Measurements from ENCODE around the gene EPHA2.

Gene EPHA2

DNA sequence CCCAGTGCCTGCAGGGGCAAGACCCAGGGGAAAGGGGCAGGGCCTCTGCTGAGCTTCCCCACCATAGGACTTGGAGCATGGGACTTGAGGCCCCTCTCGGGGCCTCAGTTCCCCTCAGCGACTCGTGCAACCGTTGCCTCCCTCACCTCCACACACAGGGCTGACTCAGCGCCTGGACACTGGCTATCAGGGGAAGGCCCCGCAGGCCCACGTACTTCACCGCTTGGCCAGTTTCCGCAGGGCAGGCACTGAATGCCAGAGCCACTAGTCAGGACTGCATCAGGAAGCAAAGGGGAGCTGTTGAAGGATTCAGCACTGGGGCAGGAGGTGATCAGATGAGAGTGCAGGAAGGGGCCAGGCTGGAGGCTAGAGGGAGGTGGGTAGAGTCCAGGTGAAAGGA is 66.9 kb downstream of the EPHA2 start:
- DNase-seq = no peak

DNA sequence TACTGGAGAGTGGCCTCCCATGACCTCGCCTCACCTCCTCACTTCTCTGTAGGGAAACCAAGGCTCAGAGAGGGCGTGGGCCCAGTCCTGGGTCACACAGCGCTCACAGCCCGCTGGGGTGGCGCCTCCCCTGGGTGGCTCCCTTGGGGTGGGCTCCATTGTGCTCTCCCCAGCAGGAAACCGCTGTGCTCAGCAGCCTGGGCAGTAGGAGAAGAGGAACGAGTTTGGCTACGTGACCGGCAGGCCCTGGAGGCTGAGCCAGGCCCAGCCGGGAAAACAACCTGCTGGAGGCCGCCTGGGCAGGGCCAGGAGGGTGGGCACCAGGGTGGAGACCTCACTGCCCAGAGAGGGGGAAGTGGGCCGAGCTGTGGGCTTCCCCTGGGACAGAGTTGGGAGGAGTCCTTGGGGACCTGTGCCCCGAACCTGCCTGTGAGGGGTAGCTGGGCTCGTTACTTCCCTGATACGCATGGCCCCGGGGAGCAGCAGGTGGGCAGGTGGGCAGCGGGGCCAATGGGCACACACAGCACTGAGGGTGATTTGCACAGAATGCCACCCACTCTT is 67.4 kb downstream of the EPHA2 start:
- DNase-seq = no peak

DNA sequence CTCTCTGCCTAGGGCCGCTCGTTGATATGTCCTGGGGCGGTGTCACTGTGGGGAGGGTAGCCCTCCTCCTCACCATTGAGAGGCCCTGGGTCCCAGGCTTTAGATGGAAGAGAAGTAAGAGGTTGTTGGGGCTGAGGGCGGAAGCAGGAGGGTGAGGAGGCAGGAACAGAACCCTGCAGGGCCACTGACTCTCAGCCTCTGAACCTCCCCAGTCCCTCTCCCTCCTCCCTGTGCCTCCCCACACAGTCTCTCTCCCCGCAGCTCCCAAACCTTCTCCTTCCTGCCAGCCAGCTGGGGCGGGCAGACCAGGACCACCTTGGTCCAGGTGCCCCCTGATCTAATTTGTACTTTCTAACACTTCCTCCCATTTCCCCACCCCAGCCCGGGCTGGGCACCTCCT is 68.1 kb downstream of the EPHA2 start:
- DNase-seq = no peak

DNA sequence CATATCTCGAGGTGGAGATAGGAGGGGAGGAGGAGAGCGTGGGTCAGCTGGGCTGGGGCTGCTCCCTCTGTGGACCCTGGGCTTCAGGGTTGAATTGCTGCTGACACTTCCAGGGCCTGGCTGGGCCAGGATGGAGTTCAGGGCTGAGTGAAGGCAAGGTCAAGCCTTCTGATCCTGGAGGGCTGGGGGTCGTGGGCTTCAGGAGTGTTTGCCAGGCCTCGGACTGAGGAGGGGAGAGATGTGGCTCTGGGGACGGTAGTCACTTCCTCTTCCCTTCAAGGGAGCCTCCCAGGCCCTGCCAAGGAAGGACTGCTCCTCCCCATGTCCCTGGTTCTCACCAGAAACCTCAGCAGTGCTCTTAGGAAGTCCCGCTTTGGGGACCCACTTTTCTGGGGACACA is 70.3 kb downstream of the EPHA2 start:
- no peak for DNase-seq

DNA sequence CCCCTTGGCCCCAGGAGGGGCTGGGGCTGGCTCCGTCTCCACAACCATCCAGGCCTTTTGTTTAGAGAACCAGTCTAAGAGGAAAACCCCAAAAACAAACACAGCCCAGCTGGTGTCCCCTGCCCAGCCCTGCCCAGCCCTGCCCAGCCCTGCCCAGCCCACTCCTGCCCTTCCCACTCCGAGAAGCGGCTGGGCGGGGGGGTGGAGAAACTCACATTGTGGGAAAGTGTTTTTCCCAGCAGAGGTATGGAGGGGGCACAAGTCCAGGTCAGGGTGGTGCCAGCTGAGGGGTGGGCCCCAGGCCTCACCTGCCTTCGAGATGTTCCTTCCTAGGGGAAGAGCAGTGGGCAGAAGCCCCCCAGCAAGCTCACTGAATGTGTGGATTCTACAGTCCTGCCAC is 72.4 kb downstream of the EPHA2 start:
- DNase-seq = no peak

DNA sequence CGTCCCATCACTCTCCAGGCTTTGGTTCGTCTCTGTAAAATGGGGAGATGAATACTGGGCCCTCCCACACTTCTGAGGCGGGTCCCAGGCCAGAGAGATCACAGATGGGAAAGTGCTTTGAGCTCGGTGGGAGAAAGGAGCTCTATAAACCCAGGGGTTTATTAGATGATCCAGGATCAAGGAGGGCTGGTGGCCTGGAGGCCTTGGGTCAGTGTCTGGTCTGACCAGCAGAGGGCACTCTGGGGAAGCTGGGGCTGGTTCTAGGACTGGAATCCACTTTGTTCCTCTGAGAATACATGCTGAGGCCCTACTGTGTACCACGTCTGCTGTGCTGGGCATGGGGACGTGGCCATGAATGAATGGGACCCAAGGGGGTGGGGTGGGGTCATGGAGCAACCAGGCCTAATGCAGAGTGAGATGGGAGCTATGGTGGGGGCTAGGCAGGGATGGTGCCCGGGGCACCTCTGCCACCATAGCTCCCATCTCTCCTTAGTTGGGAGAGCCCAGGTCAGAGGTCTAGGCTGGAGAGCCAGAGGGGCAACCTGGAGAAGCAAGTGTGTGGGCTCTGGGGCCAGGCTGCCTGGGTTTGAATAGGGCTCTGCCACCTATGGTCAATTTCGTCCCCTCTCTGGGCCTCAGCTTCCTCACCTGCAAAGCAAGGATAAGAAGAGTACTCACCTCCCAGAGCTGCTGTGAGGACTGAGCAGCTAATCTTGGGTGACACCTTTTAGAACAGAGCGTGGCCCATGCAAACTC is 73.4 kb downstream of the EPHA2 start:
- no peak for DNase-seq

DNA sequence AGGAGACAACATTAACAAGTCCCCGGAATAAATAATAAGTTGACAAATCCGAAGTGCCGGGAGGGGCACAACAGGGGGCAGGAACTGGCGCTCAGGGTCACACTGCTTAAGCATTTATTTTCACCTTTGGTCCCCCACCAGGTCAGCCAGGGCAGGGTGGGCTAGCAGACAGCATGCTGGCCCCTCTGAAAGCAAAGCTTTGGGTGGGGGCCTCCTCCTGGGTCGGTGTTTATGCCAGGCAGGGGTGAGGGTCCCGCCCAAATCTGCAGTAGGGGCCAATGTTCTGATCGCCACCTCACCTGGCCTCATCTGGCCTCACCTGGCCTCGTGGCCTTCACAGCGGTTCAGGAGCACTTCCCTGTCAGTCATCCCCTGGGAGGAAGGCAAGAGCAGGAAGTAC is 74.2 kb downstream of the EPHA2 start:
- no peak for DNase-seq

DNA sequence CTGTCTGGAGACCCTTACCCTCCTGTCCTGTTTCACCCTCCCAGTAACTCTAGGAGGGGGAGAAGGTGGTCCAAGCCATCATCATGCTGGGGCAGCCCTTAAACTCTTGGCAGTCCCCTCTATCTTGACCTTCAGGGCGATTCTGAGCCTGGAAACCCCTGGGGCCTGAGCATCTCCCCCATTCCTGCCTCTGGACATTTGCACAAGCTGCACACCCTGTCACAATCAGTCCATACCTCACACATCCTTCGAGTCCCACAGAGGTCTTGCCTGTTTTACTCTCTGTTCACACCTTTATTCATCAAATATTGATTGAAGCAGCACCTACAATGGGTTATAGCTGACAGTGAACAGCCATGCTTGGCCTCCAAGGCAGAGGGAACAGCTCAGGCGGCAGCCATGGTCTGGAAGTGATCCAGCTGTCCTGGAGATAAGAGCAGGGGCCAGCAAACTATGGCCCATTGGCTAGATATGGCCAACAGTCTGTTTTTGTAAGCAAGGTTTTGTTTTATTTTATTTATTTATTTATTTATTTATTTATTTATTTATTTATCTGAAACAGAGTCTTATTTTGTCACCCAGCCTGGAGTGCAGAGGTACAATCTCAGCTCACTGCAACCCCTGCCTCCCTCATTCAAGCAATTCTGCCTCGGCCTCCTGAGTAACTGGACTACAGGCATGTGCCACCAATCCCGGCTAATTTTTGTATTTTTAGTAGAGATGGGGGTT is 75.3 kb downstream of the EPHA2 start:
- DNase-seq = no peak

DNA sequence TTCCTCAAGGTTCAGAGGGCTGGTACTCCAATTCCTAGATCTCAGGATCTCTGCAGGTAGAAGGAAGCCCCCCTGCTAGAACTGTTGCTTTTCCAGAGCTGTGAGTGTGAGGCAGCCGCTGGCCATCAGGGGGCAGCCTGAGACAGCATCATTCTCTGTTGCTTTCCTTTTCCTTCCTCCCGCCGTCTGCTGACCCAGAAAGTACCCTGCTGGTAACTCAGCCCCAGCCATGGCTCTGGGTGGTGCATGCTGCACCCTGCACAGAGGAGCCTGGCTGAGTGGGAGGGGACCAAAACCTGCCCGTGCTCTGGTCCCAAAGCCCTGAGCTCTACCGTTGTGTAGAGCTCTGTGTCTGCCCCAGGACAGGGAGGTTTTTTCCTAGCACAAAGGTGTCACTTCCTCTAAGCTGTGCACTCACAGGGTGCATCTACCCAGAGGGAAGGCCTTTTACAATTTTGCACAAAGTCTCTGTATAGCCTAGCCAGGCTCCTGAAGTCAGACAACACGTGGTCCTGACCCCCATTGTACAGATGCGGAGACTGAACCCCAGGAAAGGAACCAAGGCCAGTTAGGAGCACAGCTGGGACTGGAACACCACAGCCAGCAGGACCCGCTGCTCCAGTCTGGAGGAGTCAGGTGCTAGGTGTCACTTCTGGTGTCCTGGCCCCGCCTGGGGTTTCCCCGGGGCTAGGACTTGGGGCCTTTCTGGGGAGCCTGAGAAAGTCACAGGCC is 76.8 kb downstream of the EPHA2 start:
- peak; percentile 19 for DNase-seq

DNA sequence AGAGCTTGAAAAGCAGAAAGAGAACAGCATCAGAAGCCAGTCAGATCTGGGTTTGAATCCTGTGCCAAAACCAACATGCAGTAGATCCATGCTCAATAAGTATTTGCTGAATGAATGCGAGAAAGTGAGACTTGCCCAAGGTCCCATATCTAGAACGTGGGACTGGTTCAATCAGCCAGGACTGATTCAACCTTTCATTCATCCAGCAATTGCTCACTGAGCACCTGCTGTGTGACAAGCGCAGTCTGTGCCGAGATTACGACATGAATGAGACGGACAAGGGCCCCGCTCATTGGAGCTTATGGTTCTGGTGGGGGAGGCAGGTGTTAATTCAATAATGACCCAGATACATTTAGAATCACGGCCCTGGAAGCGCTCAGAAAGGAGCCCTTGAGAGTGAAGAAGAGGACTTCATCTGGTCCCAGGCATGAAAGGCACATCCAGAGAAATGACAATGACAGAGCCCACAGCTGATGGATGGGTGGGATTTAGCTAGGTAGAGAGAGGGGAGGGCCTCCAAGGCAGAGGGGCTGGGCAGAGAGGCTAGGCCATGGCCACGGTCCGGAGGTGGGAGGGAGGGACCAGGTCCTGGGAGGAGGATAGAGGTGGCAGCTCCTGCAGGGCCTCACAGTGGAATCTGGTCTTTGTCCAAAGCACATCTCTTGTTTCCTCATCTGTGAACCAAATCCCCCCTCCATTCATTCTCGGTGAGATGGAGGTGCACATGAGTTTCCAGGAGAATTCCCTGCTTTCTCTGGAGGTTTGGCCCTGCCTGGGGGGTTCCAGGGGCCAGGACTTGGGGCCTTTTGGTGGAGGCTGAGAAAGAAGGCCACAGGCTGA is 78.2 kb downstream of the EPHA2 start:
- DNase-seq = no peak

DNA sequence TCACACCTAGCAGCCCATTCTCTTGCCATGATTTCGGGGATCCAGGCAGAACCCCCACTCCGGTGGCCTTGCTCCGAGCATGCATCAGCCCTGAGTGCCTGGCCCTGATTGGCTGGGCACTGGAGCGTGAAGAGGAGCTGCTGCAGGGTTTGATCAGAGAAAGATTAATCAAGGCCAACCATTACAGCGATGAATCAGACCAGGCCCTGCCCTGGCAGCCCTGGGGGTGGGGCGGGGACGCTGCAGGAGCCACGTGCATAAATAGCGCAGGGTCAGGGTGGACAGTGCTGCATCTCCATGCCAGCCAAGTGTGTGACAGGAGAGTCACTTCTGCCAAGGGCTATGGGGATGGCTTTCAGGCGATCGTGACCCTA is 79.0 kb downstream of the EPHA2 start:
- DNase-seq = no peak

DNA sequence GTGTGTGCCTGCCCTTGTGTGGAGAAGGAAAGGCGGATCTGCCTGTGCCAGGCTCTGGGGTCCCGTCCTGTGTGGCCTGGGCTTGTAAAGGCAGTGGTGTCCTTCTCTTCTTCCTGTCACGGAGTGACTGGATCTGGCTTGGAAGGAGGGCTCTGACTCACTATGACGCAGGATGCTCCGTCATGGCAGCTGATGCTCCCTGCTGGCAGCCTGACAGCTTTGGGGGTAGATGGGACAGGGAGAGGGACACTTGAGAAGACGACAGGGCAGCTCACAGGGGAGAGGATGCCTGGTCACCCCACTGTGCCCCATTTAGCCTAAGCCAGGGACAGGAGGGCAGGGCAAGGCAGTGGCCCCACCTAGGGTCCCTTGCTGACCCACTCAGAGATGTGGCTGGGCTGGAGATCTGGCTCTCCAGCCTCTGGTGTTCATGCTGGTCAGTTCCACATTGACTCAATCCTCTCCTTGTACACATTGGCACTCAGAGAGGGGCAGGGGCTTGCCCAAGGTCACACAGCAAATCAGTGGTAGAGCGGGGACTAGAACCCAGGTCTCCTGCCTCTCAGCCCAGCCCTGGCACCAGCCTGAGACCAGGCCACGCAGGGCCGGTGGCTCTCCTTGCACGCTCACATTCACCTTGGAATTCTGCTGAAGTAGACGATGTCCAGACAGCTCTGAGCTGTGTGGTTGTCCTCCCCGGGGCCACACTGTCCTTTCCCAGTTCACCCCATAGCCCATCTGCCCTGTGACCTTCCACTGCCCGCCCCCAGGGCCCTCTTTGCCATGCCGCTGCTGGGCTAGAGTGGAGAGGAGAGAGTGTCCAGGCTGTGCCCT is 79.6 kb downstream of the EPHA2 start:
- DNase-seq = no peak

DNA sequence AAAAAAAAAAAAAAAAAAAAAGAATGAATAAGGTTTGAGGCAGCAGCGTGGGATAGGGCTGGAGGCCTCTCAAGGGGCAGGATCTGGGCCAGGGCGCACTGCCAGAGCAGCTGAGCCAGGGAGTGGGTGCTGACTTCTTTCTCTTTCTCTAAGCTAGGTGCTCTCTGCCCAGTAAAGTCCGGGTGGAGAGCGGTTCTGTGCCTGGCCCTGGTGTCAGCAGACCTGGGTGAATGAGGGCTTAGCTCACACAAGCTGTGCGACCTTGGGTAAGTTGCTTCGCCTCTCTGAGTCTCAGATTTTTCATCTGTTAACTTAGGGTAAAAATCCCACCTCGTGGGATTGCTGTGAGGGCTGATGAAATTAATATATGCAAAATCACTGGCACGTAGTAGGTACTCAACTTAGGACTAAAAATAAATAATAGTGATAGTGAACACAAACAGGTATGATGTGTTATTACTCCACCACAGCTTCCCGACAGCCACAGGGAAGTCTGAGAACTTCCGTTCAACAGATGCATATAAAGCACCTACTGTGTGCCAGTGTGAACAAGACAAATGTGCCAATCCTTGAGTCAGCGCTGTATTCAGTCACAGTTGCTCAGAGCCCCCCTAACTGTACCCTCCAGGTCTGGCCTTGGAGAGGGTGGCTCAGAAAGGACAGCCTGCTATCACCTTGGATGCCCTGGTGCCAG is 80.4 kb downstream of the EPHA2 start:
- no peak for DNase-seq
